Naive thymus-derived CD8-positive, alpha-beta T cell (primary cell): ENCODE measurements around the gene HELQ. TPM values are rescaled to one million over a fixed set of nuclear protein-coding genes. Genes with fewer than 3 reads are reported as not detected.

Source experiments
- ATAC-seq, 2 donors: fragments of 150-1000 bp; cut with Tn5 transposase in 1 of 2; sonication (Bioruptor Pico), chemical (Tn5 transposase) in 1 of 2; 1 replicate in 1 of 2; 2 replicates in 1 of 2; pipeline ENCODE4 v1.10.0; 2021; ENCODE audit warnings: mild to moderate bottlenecking in 2 of 2, moderate library complexity in 2 of 2
- POLR2A ChIA-PET: fragments of 350-600 bp; sonication (Branson Sonifier 250); formaldehyde crosslinking; loops from one replicate; lab custom pipeline; 2021; ENCODE audit warnings: antibody characterized with exemption; lab: Charles Lee
- DNase-seq, 10 donors: peaks; one replicate each; pipeline versions ENCODE4 v3.0.0 to v3.0.0-alpha.2; 2020 to 2022
- H3K27ac Mint-ChIP-seq, 10 donors: one replicate each; pipeline ENCODE4 v1.8.0; 2020 to 2022; ENCODE audit warnings: mild to moderate bottlenecking in 10 of 10, mixed read lengths in 10 of 10, moderate library complexity in 4 of 10, inconsistent platforms in 1 of 10
- H3K27me3 Mint-ChIP-seq, 5 donors: one replicate each; pipeline ENCODE4 v1.8.0; 2021 to 2022; ENCODE audit warnings: mixed read lengths in 5 of 5
- H3K36me3 Mint-ChIP-seq, 3 donors: one replicate each; pipeline ENCODE4 v1.8.0; 2020 to 2022; ENCODE audit warnings: mixed read lengths in 3 of 3, mild to moderate bottlenecking in 2 of 3, inconsistent platforms in 1 of 3
- H3K4me1 Mint-ChIP-seq, 4 donors: one replicate each; pipeline ENCODE4 v1.8.0; 2021 to 2022; ENCODE audit warnings: mixed read lengths in 4 of 4
- H3K4me3 Mint-ChIP-seq, 10 donors: one replicate each; pipeline ENCODE4 v1.8.0; 2020 to 2022; ENCODE audit warnings: mild to moderate bottlenecking in 10 of 10, mixed read lengths in 10 of 10, moderate library complexity in 6 of 10, inconsistent platforms in 1 of 10
- H3K9me3 Mint-ChIP-seq, 9 donors: one replicate each; pipeline ENCODE4 v1.8.0; 2020 to 2022; ENCODE audit warnings: mixed read lengths in 9 of 9, mild to moderate bottlenecking in 3 of 9, inconsistent platforms in 1 of 9, moderate library complexity in 1 of 9
- polyA plus RNA-seq, 3 donors: library from polyadenylated mRNA; unstranded; fragments of 300-500 nt; fragmentation: Illumina TruSeq; gene quantifications; one replicate each; pipeline ENCODE4 v1.2.3, GENCODE V29; 2021
- total RNA-seq, 8 experiments: library from RNA in 2 of 8; stranded (reverse) in 2 of 8; gene quantifications; one replicate each; pipeline ENCODE4 v1.2.3 and lab custom pipeline; 2021 to 2026

Gene HELQ
- total and polyA plus RNA-seq, 5 experiments from 2014 or later, result 16.7 to 50.2 (median 27.5) TPM

- Mint-ChIP-seq H3K36me3 (no peaks in the 10 kb centered on the region), H3K4me3 (no peak overlapping the region), H3K27me3 (peaks cover 0 to 12% (median 2%) of the 10 kb centered on the region in 5 donors), H3K27ac (no peak overlapping the region), H3K9me3 (no peaks in the 10 kb centered on the region), H3K4me1 (peaks cover 0 to 6% (median 1%) of the 10 kb centered on the region in 4 donors)
- ATAC-seq (no peak), DNase-seq (peak in 1 of 10 donors; percentile 6)
- POLR2A ChIA-PET, result no interaction called here
These were observed 92.9 kb downstream of the HELQ start for GRCh38 chr4:83362492-83363329.

- H3K4me3 Mint-ChIP-seq, result no peak overlapping the region
- peaks cover 0 to 6% (median 1%) of the 10 kb centered on the region in 4 donors for H3K4me1 Mint-ChIP-seq
- no peak overlapping the region for H3K27ac Mint-ChIP-seq
- ATAC-seq (no peak), DNase-seq (no peak)
- H3K27me3 Mint-ChIP-seq, result peaks cover 0 to 12% (median 2%) of the 10 kb centered on the region in 5 donors
- H3K9me3 Mint-ChIP-seq, result peaks cover 0 to under 1% (median 0%) of the 10 kb centered on the region in 9 donors
- POLR2A ChIA-PET, result no interaction called here
- H3K36me3 Mint-ChIP-seq, result no peaks in the 10 kb centered on the region
These were observed 94.1 kb downstream of the HELQ start for GRCh38 chr4:83361416-83362103.

DNA sequence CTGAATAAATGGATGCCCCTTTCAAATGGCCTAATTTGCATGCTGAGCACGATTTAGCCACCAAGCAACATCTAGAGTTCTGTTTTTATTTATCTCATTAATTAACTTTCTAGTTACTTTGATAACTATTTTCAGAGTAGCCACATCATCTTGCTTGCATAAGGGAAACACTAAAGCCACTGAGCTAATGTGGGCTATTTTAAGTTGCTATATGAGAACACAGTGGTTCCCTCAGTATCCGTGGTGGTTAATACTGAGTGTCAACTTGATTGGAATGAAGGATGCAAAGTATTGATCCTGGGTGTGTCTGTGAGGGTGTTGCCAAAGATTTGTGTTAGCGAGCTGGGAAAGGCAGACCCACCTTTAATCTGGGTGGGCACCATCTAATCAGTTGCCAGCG lies 95.6 kb downstream of the HELQ start:
- H3K4me1 Mint-ChIP-seq, result peaks cover 0 to 6% (median 1%) of the 10 kb centered on the region in 4 donors
- peaks cover 0 to 12% (median 2%) of the 10 kb centered on the region in 5 donors for H3K27me3 Mint-ChIP-seq
- H3K36me3 Mint-ChIP-seq, result no peaks in the 10 kb centered on the region
- no peak for ATAC-seq
- no peak for DNase-seq
- H3K9me3 Mint-ChIP-seq, result peaks cover 0 to 3% (median 0%) of the 10 kb centered on the region in 9 donors
- POLR2A ChIA-PET, result no interaction called here
- no peak overlapping the region for H3K27ac Mint-ChIP-seq
- H3K4me3 Mint-ChIP-seq, result no peak overlapping the region

GRCh38 chr4:83358410-83358809 lies 97.2 kb downstream of the HELQ start:
- DNase-seq (no peak), ATAC-seq (no peak)
- Mint-ChIP-seq H3K9me3 (peaks cover 0 to 8% (median 2%) of the 10 kb centered on the region in 9 donors), H3K27me3 (peaks cover 0 to 8% (median 0%) of the 10 kb centered on the region in 5 donors), H3K4me3 (no peak overlapping the region), H3K36me3 (peaks cover 0 to 5% (median 0%) of the 10 kb centered on the region in 3 donors), H3K27ac (no peak overlapping the region), H3K4me1 (peaks cover 0 to 6% (median 0%) of the 10 kb centered on the region in 4 donors)
- POLR2A ChIA-PET, result no interaction called here

Other genes starting within 250 kb of the HELQ start
- gene COQ2, start 171.0 kb downstream of the HELQ start, total RNA-seq, result 1 to 10 TPM; 5.3 to 5.9 TPM
- gene COQ2, start 171.0 kb downstream of the HELQ start, polyA plus RNA-seq, result 1 to 10 TPM; 5.0 to 8.1 (median 5.2) TPM
- gene HPSE, start 121.0 kb downstream of the HELQ start, total RNA-seq, result 1 to 10 TPM; 5.0 to 5.3 TPM
- 1 to 10 TPM; 2.5 to 3.4 (median 2.9) TPM for gene HPSE, start 121.0 kb downstream of the HELQ start, polyA plus RNA-seq
- 10 to 100 TPM; 52.9 to 66.1 TPM for gene MRPS18C, start 235 bp upstream of the HELQ start, total RNA-seq
- 10 to 100 TPM; 45.4 to 64.6 (median 50.5) TPM for gene MRPS18C, start 235 bp upstream of the HELQ start, polyA plus RNA-seq
- 10 to 100 TPM; 45.3 to 47.8 TPM for gene ABRAXAS1, start 29.3 kb upstream of the HELQ start, total RNA-seq
- gene ABRAXAS1, start 29.3 kb upstream of the HELQ start, polyA plus RNA-seq, result 10 to 100 TPM; 13.8 to 15.3 (median 14.0) TPM
- 1 to 10 TPM; 4.2 to 6.1 TPM for gene GPAT3, start 80.3 kb upstream of the HELQ start, total RNA-seq
- gene GPAT3, start 80.3 kb upstream of the HELQ start, polyA plus RNA-seq, result 1 to 10 TPM; 1.6 to 3.2 (median 1.6) TPM